ENCODE data around the gene DHRS7C. TPM values are rescaled to one million over a fixed set of nuclear protein-coding genes. Genes with fewer than 3 reads are reported as not detected.

Gene DHRS7C
- total and polyA plus RNA-seq, 2 donors (not counting 3 experiments of a cell fraction or from before 2014, with no cell fraction given) = not detected

- Histone ChIP-seq H3K27me3 (ENCODE audit: control insufficient read depth in 2 of 2, insufficient read depth in 2 of 2, low read length in 2 of 2) (no peaks in the 10 kb centered on the region), H3K79me2 (ENCODE audit: control insufficient read depth, insufficient read depth, low read length) (no peaks in the 10 kb centered on the region), H3K4me1 (ENCODE audit: control insufficient read depth, extremely low read depth, insufficient read depth, low read length) (no peaks in the 10 kb centered on the region), H3K9me1 (replicated peaks; ENCODE audit: control insufficient read depth, extremely low read depth, insufficient read depth, low read length) (no peaks in the 10 kb centered on the region), H3K27ac (ENCODE audit: insufficient read depth, low read depth, low read length) (no peak overlapping the region), H4K20me1 (replicated peaks; ENCODE audit: control insufficient read depth, extremely low read depth, insufficient read depth, low read length) (no peaks in the 10 kb centered on the region), H3K9me3 (replicated peaks; ENCODE audit: control insufficient read depth, insufficient read depth, low read length) (peaks cover 2% of the 10 kb centered on the region), H3K36me3 (ENCODE audit: control insufficient read depth in 2 of 2, extremely low read depth in 1 of 2, insufficient read depth in 2 of 2, low read length in 2 of 2) (no peaks in the 10 kb centered on the region), H3K4me3 (replicated peaks in 1 of 3; ENCODE audit: insufficient read depth in 1 of 3, low read depth in 1 of 3, low read length in 3 of 3) (no peak overlapping the region), H2AFZ (ENCODE audit: low read depth, low read length) (no peak overlapping the region), H3K9ac (replicated peaks; ENCODE audit: extremely low read depth, insufficient read depth, low read length) (no peak overlapping the region), H3K4me2 (ENCODE audit: insufficient read depth, low read length) (no peak overlapping the region)
- ChIA-PET CTCF (no interaction called here), POLR2A (no interaction called here)
- BruUV-seq (replicated peaks) = no TSS peak
- intact Hi-C loops (cut with micrococcal nuclease) = no loop called here
- DNase-seq (ENCODE audit: low read depth, low spot score) (no peak), FAIRE-seq (no peak)
- dilution Hi-C loops (cut with MboI; ENCODE audit: extremely low pct_ligation_motif_present, low sequenced_read_pairs) = no loop called here
- TF ChIP-seq POLR2AphosphoS5 (IDR thresholded peaks at IDR 0.05; ENCODE audit: insufficient read depth, low read depth, low read length) (no peak), JUN (IDR thresholded peaks at IDR 0.05; ENCODE audit: borderline replicate concordance, insufficient read depth, insufficient read length, low read depth) (no peak), EZH2 (IDR thresholded peaks at IDR 0.05; ENCODE audit: borderline replicate concordance, low read depth, low read length, severe bottlenecking) (no peak), CTCF (IDR thresholded peaks at IDR 0.05; ENCODE audit: extremely low read depth in 1 of 2, insufficient read depth in 1 of 2, low read depth in 1 of 2, low read length in 2 of 2) (no peak), FOS (IDR thresholded peaks at IDR 0.05; ENCODE audit: borderline replicate concordance, insufficient read depth, low read length) (no peak), POLR2A (IDR thresholded peaks at IDR 0.05; ENCODE audit: low read depth, low read length) (no peak), MAX (IDR thresholded peaks at IDR 0.05; ENCODE audit: insufficient read depth, insufficient read length) (no peak), MYC (IDR thresholded peaks at IDR 0.05; ENCODE audit: low read depth, low read length) (no peak), GATA2 (IDR thresholded peaks at IDR 0.05; ENCODE audit: insufficient read depth, insufficient read length, low read depth, low read length) (no peak)
These were observed 8.3 kb downstream of the DHRS7C start for GRCh38 chr17:9783050-9783449.

Data from endothelial cell of umbilical vein (primary cell).